Karpas-422 (cell line): Measurements from ENCODE around the gene CCNJL. TPM values are rescaled to one million over a fixed set of nuclear protein-coding genes. Genes with fewer than 3 reads are reported as not detected.

Experiments used
- DNase-seq: peaks from one replicate; pipeline ENCODE4 v3.0.0-alpha.2; 2015
- H2AFZ ChIP-seq: fragments of 200-600 bp; sonication (generic); 2 replicates; pipeline ENCODE4 v1.6.1; 2014; ENCODE audit warnings: antibody characterized with exemption, low read length, mixed read lengths
- H3K27ac ChIP-seq: fragments of 200-600 bp; sonication (generic); 2 replicates; pipeline ENCODE4 v1.5.1; 2014; ENCODE audit warnings: mild to moderate bottlenecking, low read length, moderate library complexity
- H3K27me3 ChIP-seq: fragments of 200-600 bp; sonication (generic); 2 replicates; pipeline ENCODE4 v1.6.1; 2014; ENCODE audit warnings: low read length, mixed read lengths
- H3K36me3 ChIP-seq: fragments of 200-600 bp; sonication (generic); 2 replicates; pipeline ENCODE4 v1.6.1; 2014; ENCODE audit warnings: low read length, mixed read lengths; ENCODE audit not compliant: insufficient read depth
- H3K4me1 ChIP-seq: fragments of 200-600 bp; sonication (generic); 2 replicates; pipeline ENCODE4 v1.6.1; 2014; ENCODE audit warnings: mild to moderate bottlenecking, low read length, mixed read lengths
- H3K4me2 ChIP-seq: fragments of 200-600 bp; sonication (generic); 2 replicates; pipeline ENCODE4 v1.6.1; 2014; ENCODE audit warnings: low read length, low read depth, mild to moderate bottlenecking; ENCODE audit not compliant: poor library complexity, severe bottlenecking
- H3K4me3 ChIP-seq: fragments of 200-600 bp; sonication (generic); 2 replicates; pipeline ENCODE4 v1.5.1; 2014; ENCODE audit warnings: mild to moderate bottlenecking, antibody characterized with exemption, low read length, mixed read lengths
- H3K79me2 ChIP-seq: fragments of 200-600 bp; sonication (generic); 2 replicates; pipeline ENCODE4 v1.6.1; 2014; ENCODE audit warnings: mild to moderate bottlenecking, low read length, mixed read lengths
- H3K9ac ChIP-seq: fragments of 200-600 bp; sonication (generic); 2 replicates; pipeline ENCODE4 v1.6.0; 2014; ENCODE audit warnings: low read length
- H3K9me2 ChIP-seq: fragments of 200-600 bp; sonication (generic), shearing (Covaris generic); replicated peaks from 2 replicates; pipeline ENCODE4 v1.6.0; 2014; ENCODE audit warnings: mild to moderate bottlenecking, low read length, moderate library complexity; ENCODE audit not compliant: insufficient read depth
- H3K9me3 ChIP-seq: fragments of 300-700, 200-600 bp; sonication (generic); 2 replicates; pipeline ENCODE4 v1.6.1; 2014; ENCODE audit warnings: low read length, mixed read lengths
- H4K20me1 ChIP-seq: fragments of 200-600 bp; sonication (generic); 2 replicates; pipeline ENCODE4 v1.6.1; 2014; ENCODE audit warnings: mild to moderate bottlenecking, antibody characterized with exemption, low read length, low read depth; ENCODE audit not compliant: insufficient read depth
- total RNA-seq: library from RNA; depleted of rRNA; stranded (reverse); fragments of >200 nt; shearing (Covaris generic); gene quantifications from 2 replicates; pipeline ENCODE4 v1.2.3, GENCODE V29; 2014; ENCODE audit warnings: low replicate concordance; rRNA removed

The CCNJL gene
- total RNA-seq: not detected in 2 replicates

GRCh38 chr5:160312134-160312959 lies at the start of gene CCNJL:
Gene CCNJL (minus strand): TSS chr5:160312564. CDS start chr5:160311923, 641 bp downstream.
- H3K9ac ChIP-seq: no peak within 1 kb of the TSS

DNA sequence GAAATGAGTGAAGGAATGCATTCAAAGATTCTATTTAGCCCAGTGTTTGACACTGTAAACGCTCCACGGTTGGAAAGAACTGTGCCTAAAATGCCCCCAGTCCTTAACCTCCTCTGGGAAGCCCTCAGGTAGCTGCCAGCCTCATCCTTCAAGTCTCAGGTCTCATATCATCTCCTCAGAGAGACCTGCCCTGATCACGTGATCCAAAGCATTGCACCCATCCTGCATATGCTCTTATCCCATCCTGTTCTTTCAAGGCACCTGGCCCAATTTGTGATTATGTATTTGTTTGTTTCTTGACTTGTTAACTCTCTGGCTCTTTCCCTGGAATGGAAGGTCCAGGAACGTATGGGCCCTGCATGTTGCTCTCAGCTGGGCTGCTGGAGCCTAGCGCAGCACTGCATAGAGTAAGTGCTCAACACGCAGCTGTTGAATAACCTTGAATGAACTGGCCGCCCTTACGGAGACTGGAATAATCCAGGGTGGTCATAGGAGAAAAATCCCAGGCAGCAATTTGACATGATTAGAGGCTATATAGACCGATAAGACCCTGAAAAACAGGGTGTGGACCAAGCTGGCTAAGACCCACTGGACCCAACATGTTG lies 49.4 kb upstream of the CCNJL start:
- H3K9me2 ChIP-seq: no peaks in the 10 kb centered on the region
- no peak overlapping the region for H3K27ac ChIP-seq
- no peak overlapping the region for H2AFZ ChIP-seq
- no peak for DNase-seq
- no peak overlapping the region for H3K4me3 ChIP-seq
- H4K20me1 ChIP-seq: no peaks in the 10 kb centered on the region
- no peak overlapping the region for H3K4me2 ChIP-seq
- H3K27me3 ChIP-seq: no peaks in the 10 kb centered on the region
- H3K36me3 ChIP-seq: no peaks in the 10 kb centered on the region
- H3K4me1 ChIP-seq: no peaks in the 10 kb centered on the region
- no peaks in the 10 kb centered on the region for H3K9me3 ChIP-seq
- no peaks in the 10 kb centered on the region for H3K79me2 ChIP-seq
- no peak overlapping the region for H3K9ac ChIP-seq

More at GRCh38 chr5:160312134-160312959, at the start of gene CCNJL:
- Histone ChIP-seq H3K27me3 (no peaks in the 10 kb centered on the region), H3K4me3 (no peak within 1 kb of the TSS), H3K36me3 (no peaks in the 10 kb centered on the region), H4K20me1 (no peaks in the 10 kb centered on the region), H3K4me1 (no peaks in the 10 kb centered on the region), H3K9me3 (no peaks in the 10 kb centered on the region), H3K4me2 (no peak within 1 kb of the TSS), H2AFZ (no peak within 1 kb of the TSS), H3K27ac (no peak within 1 kb of the TSS), H3K9me2 (no peaks in the 10 kb centered on the region), H3K79me2 (no peaks in the 10 kb centered on the region)
- no peak for DNase-seq

GRCh38 chr5:160360310-160360709 lies 47.9 kb upstream of the CCNJL start:
- H3K79me2 ChIP-seq: no peaks in the 10 kb centered on the region
- DNase-seq: no peak
- no peak overlapping the region for H3K4me2 ChIP-seq
- H3K27me3 ChIP-seq: no peaks in the 10 kb centered on the region
- H3K9me2 ChIP-seq: no peaks in the 10 kb centered on the region
- no peaks in the 10 kb centered on the region for H4K20me1 ChIP-seq
- H3K36me3 ChIP-seq: no peaks in the 10 kb centered on the region
- H3K4me3 ChIP-seq: no peak overlapping the region
- no peaks in the 10 kb centered on the region for H3K4me1 ChIP-seq
- H3K9me3 ChIP-seq: no peaks in the 10 kb centered on the region
- H3K27ac ChIP-seq: no peak overlapping the region
- H3K9ac ChIP-seq: no peak overlapping the region
- no peak overlapping the region for H2AFZ ChIP-seq

DNA sequence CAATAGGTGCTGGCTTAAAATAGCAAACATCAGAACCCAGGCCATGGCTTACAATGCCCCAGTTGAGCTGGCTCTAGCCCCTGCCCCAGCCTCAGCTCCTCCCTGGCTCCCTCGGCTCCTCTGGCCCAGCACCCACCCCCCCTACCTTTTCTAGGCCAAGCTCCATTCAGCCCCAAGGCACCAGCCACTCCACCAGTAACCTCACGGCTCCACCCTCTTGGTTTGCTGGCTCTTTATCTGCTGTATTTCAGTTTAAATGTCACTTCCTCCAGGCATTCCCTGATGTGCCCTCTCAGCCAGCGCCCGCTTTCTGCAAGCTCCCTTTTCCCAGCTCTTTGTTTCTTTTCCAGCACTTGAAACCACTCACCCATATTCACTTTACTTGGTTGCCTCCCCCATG lies 47.5 kb upstream of the CCNJL start:
- Histone ChIP-seq H3K4me3 (no peak overlapping the region), H4K20me1 (no peaks in the 10 kb centered on the region), H3K9me3 (no peaks in the 10 kb centered on the region), H3K9me2 (no peaks in the 10 kb centered on the region), H3K27ac (no peak overlapping the region), H3K4me1 (no peaks in the 10 kb centered on the region), H3K4me2 (no peak overlapping the region), H3K9ac (no peak overlapping the region), H2AFZ (no peak overlapping the region), H3K79me2 (no peaks in the 10 kb centered on the region), H3K27me3 (no peaks in the 10 kb centered on the region), H3K36me3 (no peaks in the 10 kb centered on the region)
- DNase-seq: no peak

DNA sequence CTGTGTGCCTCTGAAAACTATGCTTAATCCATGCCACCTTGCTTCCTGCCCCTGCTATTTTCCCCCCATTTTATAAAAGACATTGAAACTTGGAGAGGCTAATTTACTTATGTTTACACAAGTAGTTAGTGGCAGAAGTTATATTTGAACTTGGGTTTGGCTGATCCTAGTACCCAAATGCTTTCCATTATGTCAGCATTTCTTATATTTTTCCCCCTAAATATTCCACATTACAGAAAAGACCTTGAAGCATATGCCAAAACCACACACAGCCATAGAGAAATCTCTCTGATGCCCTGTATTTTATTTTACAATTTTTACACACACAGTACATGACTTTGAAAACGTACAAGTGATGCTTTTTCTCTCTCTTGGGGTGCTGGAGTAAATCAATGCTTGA lies 46.9 kb upstream of the CCNJL start:
- Histone ChIP-seq H3K9me2 (no peaks in the 10 kb centered on the region), H4K20me1 (no peaks in the 10 kb centered on the region), H3K36me3 (no peaks in the 10 kb centered on the region), H2AFZ (no peak overlapping the region), H3K4me2 (no peak overlapping the region), H3K9ac (no peak overlapping the region), H3K4me3 (no peak overlapping the region), H3K79me2 (no peaks in the 10 kb centered on the region), H3K27ac (no peak overlapping the region), H3K4me1 (no peaks in the 10 kb centered on the region), H3K9me3 (no peaks in the 10 kb centered on the region), H3K27me3 (no peaks in the 10 kb centered on the region)
- DNase-seq: no peak

- H3K4me3 ChIP-seq: no peak overlapping the region
- no peaks in the 10 kb centered on the region for H3K79me2 ChIP-seq
- no peaks in the 10 kb centered on the region for H3K9me2 ChIP-seq
- H3K9me3 ChIP-seq: no peaks in the 10 kb centered on the region
- no peaks in the 10 kb centered on the region for H3K27me3 ChIP-seq
- H2AFZ ChIP-seq: no peak overlapping the region
- H3K9ac ChIP-seq: no peak overlapping the region
- no peak overlapping the region for H3K4me2 ChIP-seq
- H3K27ac ChIP-seq: no peak overlapping the region
- no peaks in the 10 kb centered on the region for H3K36me3 ChIP-seq
- DNase-seq: no peak
- no peaks in the 10 kb centered on the region for H4K20me1 ChIP-seq
- no peaks in the 10 kb centered on the region for H3K4me1 ChIP-seq
Measured at GRCh38 chr5:160357861-160358411, 45.6 kb upstream of the CCNJL start.

- Histone ChIP-seq H3K4me3 (no peak overlapping the region), H4K20me1 (no peaks in the 10 kb centered on the region), H3K27me3 (no peaks in the 10 kb centered on the region), H3K9ac (no peak overlapping the region), H3K79me2 (no peaks in the 10 kb centered on the region), H3K4me2 (no peak overlapping the region), H2AFZ (no peak overlapping the region), H3K9me3 (no peaks in the 10 kb centered on the region), H3K36me3 (no peaks in the 10 kb centered on the region), H3K27ac (no peak overlapping the region), H3K4me1 (no peaks in the 10 kb centered on the region), H3K9me2 (no peaks in the 10 kb centered on the region)
- DNase-seq: no peak
Measured at GRCh38 chr5:160357394-160357793, 45.0 kb upstream of the CCNJL start.

DNA sequence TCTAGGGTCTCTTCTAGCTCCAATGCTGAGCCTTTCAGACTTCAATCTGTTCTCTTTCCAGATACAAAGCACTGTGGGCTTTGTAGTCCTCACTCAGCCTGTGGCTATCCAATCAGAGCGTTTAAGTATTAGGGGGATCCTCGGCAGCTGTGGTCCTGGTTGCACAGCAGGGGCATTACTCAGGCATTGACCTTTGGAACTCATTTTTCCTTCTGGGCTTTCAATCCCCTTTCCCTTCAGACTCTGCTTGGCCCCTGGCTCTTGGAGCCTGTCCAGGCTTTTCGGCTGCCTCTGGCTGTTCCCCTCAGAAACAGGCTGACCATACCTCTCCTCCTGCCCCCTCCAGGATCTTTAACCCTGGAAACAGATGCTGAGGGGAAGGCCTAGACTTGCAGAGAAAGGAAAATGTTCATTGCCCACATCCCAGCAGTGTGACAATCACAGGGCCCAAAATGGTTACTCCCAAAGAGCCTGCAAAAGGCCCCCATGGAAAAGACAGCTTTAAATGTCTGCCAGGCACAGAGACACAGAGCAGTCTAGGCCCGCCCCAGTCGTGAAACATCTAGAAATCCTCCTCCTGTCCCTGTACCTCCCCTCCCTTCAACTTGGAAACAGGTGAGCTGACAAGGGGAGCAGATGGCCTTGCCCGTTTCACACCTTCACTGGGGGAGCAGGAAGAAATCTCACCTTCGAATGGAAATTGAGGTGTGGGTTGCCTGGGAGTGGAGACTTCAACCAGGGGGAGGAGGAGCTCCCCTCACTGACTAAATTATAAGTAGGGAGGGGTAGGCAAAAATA lies 44.4 kb upstream of the CCNJL start:
- Histone ChIP-seq H2AFZ (no peak overlapping the region), H3K4me2 (no peak overlapping the region), H3K9me2 (no peaks in the 10 kb centered on the region), H3K4me3 (no peak overlapping the region), H3K9me3 (no peaks in the 10 kb centered on the region), H3K9ac (no peak overlapping the region), H3K79me2 (no peaks in the 10 kb centered on the region), H3K27me3 (no peaks in the 10 kb centered on the region), H3K27ac (no peak overlapping the region), H3K36me3 (no peaks in the 10 kb centered on the region), H3K4me1 (no peaks in the 10 kb centered on the region), H4K20me1 (no peaks in the 10 kb centered on the region)
- no peak for DNase-seq
